ENCODE data around the gene DOCK2.

DOCK2 gene

GRCh38 chr5:169960659-169961058 lies 323.6 kb downstream of the DOCK2 start:
- no peak for TF ChIP-seq CTCF (IDR thresholded peaks at IDR 0.05; ENCODE audit: low read depth, low read length, poor library complexity, severe bottlenecking)
- TF ChIP-seq EZH2phosphoT487 (IDR thresholded peaks at IDR 0.05; ENCODE audit: borderline replicate concordance, low read length), result no peak
- Histone ChIP-seq H3K79me2 (ENCODE audit: control insufficient read depth, low read length) (no peaks in the 10 kb centered on the region), H3K4me2 (ENCODE audit: low read length) (no peak overlapping the region), H3K27ac (ENCODE audit: low read depth, low read length) (no peak overlapping the region), H3K27me3 (ENCODE audit: control insufficient read depth, low read length) (no peaks in the 10 kb centered on the region), H4K20me1 (ENCODE audit: control insufficient read depth, insufficient read depth, low read depth, low read length) (no peaks in the 10 kb centered on the region), H3F3A (ENCODE audit: control insufficient read depth, insufficient read depth) (no peaks in the 10 kb centered on the region), H3K9me3 (ENCODE audit: control insufficient read depth, insufficient read depth, low read length) (no peaks in the 10 kb centered on the region), H3K9me2 (replicated peaks; ENCODE audit: control insufficient read depth, low read length) (no peaks in the 10 kb centered on the region), H3K4me3 (ENCODE audit: low read length) (no peak overlapping the region), H3K36me3 (ENCODE audit: control insufficient read depth, low read length) (no peaks in the 10 kb centered on the region), H3K4me1 (ENCODE audit: control insufficient read depth, low read length) (no peaks in the 10 kb centered on the region)

GRCh38 chr5:169964246-169964645 lies 327.2 kb downstream of the DOCK2 start:
- Histone ChIP-seq H3K9me2 (replicated peaks; ENCODE audit: control insufficient read depth, low read length) (no peaks in the 10 kb centered on the region), H3K4me3 (ENCODE audit: low read length) (no peak overlapping the region), H4K20me1 (ENCODE audit: control insufficient read depth, insufficient read depth, low read depth, low read length) (no peaks in the 10 kb centered on the region), H3K36me3 (ENCODE audit: control insufficient read depth, low read length) (no peaks in the 10 kb centered on the region), H3K4me2 (ENCODE audit: low read length) (no peak overlapping the region), H3K79me2 (ENCODE audit: control insufficient read depth, low read length) (no peaks in the 10 kb centered on the region), H3K27me3 (ENCODE audit: control insufficient read depth, low read length) (no peaks in the 10 kb centered on the region), H3F3A (ENCODE audit: control insufficient read depth, insufficient read depth) (no peaks in the 10 kb centered on the region), H3K9me3 (ENCODE audit: control insufficient read depth, insufficient read depth, low read length) (no peaks in the 10 kb centered on the region), H3K27ac (ENCODE audit: low read depth, low read length) (no peak overlapping the region), H3K4me1 (ENCODE audit: control insufficient read depth, low read length) (no peaks in the 10 kb centered on the region)
- TF ChIP-seq EZH2phosphoT487 (IDR thresholded peaks at IDR 0.05; ENCODE audit: borderline replicate concordance, low read length) (no peak), CTCF (IDR thresholded peaks at IDR 0.05; ENCODE audit: low read depth, low read length, poor library complexity, severe bottlenecking) (no peak)

GRCh38 chr5:169970339-169970738 lies 333.3 kb downstream of the DOCK2 start:
- H3K79me2 ChIP-seq (ENCODE audit: control insufficient read depth, low read length), result no peaks in the 10 kb centered on the region
- no peaks in the 10 kb centered on the region for H3K4me1 ChIP-seq (ENCODE audit: control insufficient read depth, low read length)
- TF ChIP-seq CTCF (IDR thresholded peaks at IDR 0.05; ENCODE audit: low read depth, low read length, poor library complexity, severe bottlenecking) (no peak), EZH2phosphoT487 (IDR thresholded peaks at IDR 0.05; ENCODE audit: borderline replicate concordance, low read length) (no peak)
- H4K20me1 ChIP-seq (ENCODE audit: control insufficient read depth, insufficient read depth, low read depth, low read length), result 0 out of 2 replicates have a peak, but pooled peaks cover 5% of the 10 kb centered on the region
- H3F3A ChIP-seq (ENCODE audit: control insufficient read depth, insufficient read depth), result no peaks in the 10 kb centered on the region
- H3K9me3 ChIP-seq (ENCODE audit: control insufficient read depth, insufficient read depth, low read length), result no peaks in the 10 kb centered on the region
- H3K27ac ChIP-seq (ENCODE audit: low read depth, low read length), result no peak overlapping the region
- no peak overlapping the region for H3K4me3 ChIP-seq (ENCODE audit: low read length)
- peaks cover 6% of the 10 kb centered on the region for H3K36me3 ChIP-seq (ENCODE audit: control insufficient read depth, low read length)
- H3K27me3 ChIP-seq (ENCODE audit: control insufficient read depth, low read length), result no peaks in the 10 kb centered on the region
- no peak overlapping the region for H3K4me2 ChIP-seq (ENCODE audit: low read length)
- no peaks in the 10 kb centered on the region for H3K9me2 ChIP-seq (replicated peaks; ENCODE audit: control insufficient read depth, low read length)

Measured in DOHH2 (cell line).